ENCODE data around the gene HCN2. TPM values are rescaled to one million over a fixed set of nuclear protein-coding genes. Genes with fewer than 3 reads are reported as not detected.

HCN2 gene
- polyA plus RNA-seq, 1 donor from 2014 or later = 4.7 TPM

DNA sequence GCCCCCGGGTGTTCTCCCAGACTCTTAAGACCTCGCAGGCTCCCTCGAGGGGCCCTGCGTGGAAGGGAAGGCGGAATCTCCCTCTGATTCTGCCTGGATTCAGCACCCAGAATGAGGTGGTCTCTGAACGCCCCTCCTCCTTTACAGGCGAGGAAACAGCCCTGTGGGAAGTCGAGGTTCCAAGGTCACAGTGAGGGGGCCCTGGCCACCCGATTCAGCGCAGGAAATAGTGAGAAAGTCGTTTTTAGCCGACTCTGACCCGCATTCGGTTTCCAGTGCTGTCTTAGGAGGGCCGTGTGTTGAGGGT is 16.2 kb upstream of the HCN2 start:
- Histone ChIP-seq H3K27ac (ENCODE audit: low read length) (peak overlapping the region; percentile 86), H3K4me3 (ENCODE audit: low read length) (peak overlapping the region; percentile 99), H3K36me3 (ENCODE audit: insufficient read depth, low read length) (no peaks in the 10 kb centered on the region), H3K79me2 (replicated peaks; ENCODE audit: insufficient read depth, low read length) (peaks cover 50% of the 10 kb centered on the region), H4K20me1 (ENCODE audit: insufficient read depth) (peaks cover 4% of the 10 kb centered on the region), H3K9me2 (ENCODE audit: insufficient read depth, low read length) (no peaks in the 10 kb centered on the region), H3F3A (ENCODE audit: insufficient read depth, low read length, poor library complexity, severe bottlenecking) (no peaks in the 10 kb centered on the region), H3K9ac (ENCODE audit: low read length) (peak overlapping the region; percentile 94), H2AFZ (ENCODE audit: low read depth, low read length) (peak overlapping the region; percentile 28), H3K9me3 (ENCODE audit: low read length) (no peaks in the 10 kb centered on the region), H3K4me2 (ENCODE audit: low read length) (peak overlapping the region; percentile 72), H3K27me3 (ENCODE audit: insufficient read depth, low read depth, low read length) (no peaks in the 10 kb centered on the region)
- no peak for TF ChIP-seq EP300 (conservative IDR thresholded peaks at IDR 0.05; ENCODE audit: poor library complexity, severe bottlenecking)
- TF ChIP-seq, protein P1, sequence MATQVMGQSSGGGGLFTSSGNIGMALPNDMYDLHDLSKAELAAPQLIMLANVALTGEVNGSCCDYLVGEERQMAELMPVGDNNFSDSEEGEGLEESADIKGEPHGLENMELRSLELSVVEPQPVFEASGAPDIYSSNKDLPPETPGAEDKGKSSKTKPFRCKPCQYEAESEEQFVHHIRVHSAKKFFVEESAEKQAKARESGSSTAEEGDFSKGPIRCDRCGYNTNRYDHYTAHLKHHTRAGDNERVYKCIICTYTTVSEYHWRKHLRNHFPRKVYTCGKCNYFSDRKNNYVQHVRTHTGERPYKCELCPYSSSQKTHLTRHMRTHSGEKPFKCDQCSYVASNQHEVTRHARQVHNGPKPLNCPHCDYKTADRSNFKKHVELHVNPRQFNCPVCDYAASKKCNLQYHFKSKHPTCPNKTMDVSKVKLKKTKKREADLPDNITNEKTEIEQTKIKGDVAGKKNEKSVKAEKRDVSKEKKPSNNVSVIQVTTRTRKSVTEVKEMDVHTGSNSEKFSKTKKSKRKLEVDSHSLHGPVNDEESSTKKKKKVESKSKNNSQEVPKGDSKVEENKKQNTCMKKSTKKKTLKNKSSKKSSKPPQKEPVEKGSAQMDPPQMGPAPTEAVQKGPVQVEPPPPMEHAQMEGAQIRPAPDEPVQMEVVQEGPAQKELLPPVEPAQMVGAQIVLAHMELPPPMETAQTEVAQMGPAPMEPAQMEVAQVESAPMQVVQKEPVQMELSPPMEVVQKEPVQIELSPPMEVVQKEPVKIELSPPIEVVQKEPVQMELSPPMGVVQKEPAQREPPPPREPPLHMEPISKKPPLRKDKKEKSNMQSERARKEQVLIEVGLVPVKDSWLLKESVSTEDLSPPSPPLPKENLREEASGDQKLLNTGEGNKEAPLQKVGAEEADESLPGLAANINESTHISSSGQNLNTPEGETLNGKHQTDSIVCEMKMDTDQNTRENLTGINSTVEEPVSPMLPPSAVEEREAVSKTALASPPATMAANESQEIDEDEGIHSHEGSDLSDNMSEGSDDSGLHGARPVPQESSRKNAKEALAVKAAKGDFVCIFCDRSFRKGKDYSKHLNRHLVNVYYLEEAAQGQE (IDR thresholded peaks at IDR 0.05; ENCODE audit: borderline replicate concordance) = peak; percentile 23

DNA sequence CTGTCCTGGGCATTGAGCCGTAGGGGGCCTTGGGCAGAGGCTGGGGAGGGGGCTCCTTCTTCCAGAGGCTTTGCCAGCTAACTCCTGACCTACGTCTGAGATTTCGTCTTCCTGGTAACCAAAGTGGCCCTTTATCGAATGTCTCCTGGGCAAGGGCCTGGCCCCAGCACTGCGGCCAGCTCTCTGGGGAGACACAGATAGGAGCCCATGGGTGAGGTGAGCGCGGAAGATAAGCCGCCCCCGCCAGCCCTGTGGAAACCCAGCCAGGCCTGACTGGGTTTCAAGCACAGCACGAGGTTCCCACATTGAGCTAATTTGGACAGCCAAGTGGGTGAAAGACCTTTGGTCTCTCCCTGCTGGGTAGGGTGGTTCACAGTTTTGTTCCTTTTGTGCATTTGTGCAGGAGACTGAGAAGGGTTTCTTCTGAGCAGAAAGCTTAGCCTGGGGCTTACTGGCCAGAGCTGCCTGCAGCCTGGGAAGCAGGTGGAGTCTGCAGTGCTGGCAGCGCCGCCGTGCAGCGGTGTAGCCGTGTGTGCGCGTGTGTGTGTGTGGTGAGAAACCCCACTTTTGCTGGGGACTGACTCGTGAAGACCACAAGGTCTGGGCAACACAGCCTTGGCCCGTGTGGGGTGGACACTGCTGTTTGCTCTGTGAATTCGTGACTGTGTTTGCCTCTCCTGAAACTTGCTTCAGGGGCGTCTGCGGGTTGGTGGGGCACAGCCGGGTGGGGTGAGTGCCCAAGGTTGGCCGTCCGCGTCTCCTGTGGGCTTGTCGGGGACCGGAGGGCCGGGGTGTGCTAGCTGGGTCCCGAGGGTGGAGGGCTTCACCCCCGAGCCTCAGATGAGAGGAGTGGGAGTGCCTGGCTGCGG is 14.8 kb upstream of the HCN2 start:
- H3K9me3 ChIP-seq (ENCODE audit: low read length) = no peaks in the 10 kb centered on the region
- no peaks in the 10 kb centered on the region for H3K27me3 ChIP-seq (ENCODE audit: insufficient read depth, low read depth, low read length)
- peaks cover 4% of the 10 kb centered on the region for H4K20me1 ChIP-seq (ENCODE audit: insufficient read depth)
- peaks cover 51% of the 10 kb centered on the region for H3K79me2 ChIP-seq (replicated peaks; ENCODE audit: insufficient read depth, low read length)
- H3K4me2 ChIP-seq (ENCODE audit: low read length) = no peak overlapping the region
- no peaks in the 10 kb centered on the region for H3K36me3 ChIP-seq (ENCODE audit: insufficient read depth, low read length)
- H3K4me3 ChIP-seq (ENCODE audit: low read length) = peak overlapping the region; percentile 99
- H3K9me2 ChIP-seq (ENCODE audit: insufficient read depth, low read length) = no peaks in the 10 kb centered on the region
- H3F3A ChIP-seq (ENCODE audit: insufficient read depth, low read length, poor library complexity, severe bottlenecking) = no peaks in the 10 kb centered on the region
- no peak overlapping the region for H2AFZ ChIP-seq (ENCODE audit: low read depth, low read length)
- TF ChIP-seq, protein P1 (IDR thresholded peaks at IDR 0.05; ENCODE audit: borderline replicate concordance) = no peak
- TF ChIP-seq TAF1 (IDR thresholded peaks at IDR 0.05; ENCODE audit: low read depth) (no peak), RAD21 (conservative IDR thresholded peaks at IDR 0.05) (no peak), MXI1 (conservative IDR thresholded peaks at IDR 0.05; ENCODE audit: poor library complexity, severe bottlenecking) (peak; percentile 33)
- peak overlapping the region; percentile 48 for H3K9ac ChIP-seq (ENCODE audit: low read length)
- H3K27ac ChIP-seq (ENCODE audit: low read length) = peak overlapping the region; percentile 31

Data from neural cell (in vitro differentiated cells).